Activated gamma-delta T cell treated with anti-CD3 and anti-CD28 coated beads, Interleukin-2, amount 50 U/mL, for 16 hours (primary cell): Measurements from ENCODE around the gene CHP2.
"Not testable (repeated sequence)": the region's sequence is repeated elsewhere in the genome, so short reads cannot be mapped to it uniquely, and the experiment has no call there.

Experiments
- DNase-seq: peaks from one replicate; pipeline ENCODE4 v3.0.0-alpha.2; 2020; ENCODE audit warnings: low read depth

The CHP2 gene

DNA sequence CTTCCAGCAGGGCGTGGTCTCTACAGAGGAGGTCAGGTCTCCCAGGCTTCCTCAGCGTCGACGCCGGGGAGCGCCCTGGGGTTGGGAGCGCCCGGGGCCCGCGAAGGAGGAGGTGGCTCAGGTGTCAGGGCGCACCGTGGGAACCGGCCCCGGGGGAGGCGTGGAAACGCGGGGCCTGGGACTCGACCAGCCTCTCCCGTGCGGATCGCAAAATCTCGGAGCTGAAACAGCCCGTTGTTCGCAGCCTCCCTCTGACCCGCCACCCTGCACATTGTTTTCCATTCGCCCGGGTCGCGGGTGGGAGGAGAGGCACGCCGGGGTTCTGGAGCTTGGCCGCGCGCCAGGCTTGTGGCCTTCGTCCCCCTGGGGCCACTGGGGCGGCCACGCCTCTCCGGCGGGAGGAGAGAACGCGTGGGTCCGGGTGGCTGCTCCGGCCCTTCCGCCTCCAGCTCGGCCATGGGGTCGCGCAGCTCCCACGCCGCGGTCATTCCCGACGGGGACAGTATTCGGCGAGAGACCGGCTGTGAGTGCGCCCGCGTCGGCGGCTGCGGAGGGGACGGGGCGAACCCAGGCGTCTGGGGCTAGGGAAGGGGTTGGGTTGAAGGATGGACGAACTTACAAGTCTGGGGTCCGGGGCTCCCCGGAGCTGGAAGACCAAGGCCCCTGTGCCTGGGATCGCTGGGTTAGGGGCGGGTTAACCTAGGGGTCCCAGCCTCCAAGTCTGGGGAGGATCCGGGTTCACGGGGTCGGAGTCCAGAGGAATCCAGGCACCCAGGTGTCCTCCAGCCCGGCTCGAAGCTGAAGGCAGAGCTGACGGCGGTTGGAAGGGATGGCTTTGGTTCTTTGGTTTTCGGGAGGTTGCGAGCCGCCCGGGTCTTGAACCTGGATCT lies at the start of gene CHP2:
Gene CHP2 (plus strand): TSS at position 433 of the 890 bp plus-strand sequence. CDS start 24 bp downstream, at position 457.
- DNase-seq = no peak

DNA sequence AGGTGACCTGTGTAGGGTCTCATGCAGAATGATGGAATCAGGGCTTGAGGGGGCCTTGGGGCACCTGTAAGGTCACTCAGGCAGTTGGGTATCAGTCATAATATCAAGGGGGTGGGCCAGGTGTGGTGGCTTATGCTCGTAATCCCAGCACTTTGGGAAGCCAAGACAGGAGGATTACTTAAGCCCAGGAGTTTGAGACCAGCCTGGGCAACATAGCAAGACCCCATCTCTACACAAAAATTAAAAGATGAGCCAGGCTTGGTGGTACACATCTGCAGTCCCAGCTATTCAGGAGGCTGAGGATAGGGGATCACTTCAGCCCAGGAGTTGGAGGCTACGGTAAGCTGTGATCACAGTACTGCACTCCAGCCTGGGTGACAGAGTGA lies 49.3 kb upstream of the CHP2 start:
- no peak for DNase-seq

DNA sequence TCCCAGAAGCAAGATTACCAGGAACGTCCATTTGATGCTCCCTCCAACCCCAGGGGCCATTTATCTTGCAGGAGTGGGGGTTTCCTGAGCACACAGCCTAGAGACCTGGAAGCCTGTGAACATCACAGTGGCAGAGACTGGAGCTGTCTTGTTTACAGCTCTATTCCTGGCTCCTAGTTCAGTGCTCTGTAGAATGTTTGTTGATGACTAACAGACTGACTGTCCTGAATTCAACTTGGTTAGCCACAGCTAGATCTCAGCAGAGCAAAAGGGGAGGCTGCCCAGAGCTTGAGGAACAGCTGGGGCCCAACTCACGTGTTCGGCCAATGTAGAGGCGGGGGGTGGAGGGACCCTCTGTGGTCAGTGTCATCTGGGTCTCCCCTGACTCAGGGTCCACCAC lies 48.4 kb upstream of the CHP2 start:
- no peak for DNase-seq

DNA sequence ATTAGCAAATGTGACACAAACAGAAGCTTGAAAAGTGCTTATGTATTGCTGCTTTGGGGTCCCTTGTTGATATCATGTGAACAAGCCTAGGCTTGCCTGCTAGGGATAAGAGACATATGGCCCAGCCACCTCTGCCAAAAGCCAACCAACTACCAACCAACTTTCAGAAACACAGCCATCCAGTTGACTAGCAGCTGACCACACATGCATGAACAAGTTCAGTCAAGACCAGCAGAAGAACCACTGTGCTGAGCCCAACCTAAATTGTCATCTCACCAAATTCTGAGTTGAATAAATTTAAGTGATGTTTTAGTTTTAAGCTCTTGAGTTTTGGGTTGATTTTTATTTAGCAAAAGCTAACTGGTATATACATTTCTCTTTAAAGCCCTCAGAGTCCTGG lies 45.3 kb upstream of the CHP2 start:
- DNase-seq = no peak

DNA sequence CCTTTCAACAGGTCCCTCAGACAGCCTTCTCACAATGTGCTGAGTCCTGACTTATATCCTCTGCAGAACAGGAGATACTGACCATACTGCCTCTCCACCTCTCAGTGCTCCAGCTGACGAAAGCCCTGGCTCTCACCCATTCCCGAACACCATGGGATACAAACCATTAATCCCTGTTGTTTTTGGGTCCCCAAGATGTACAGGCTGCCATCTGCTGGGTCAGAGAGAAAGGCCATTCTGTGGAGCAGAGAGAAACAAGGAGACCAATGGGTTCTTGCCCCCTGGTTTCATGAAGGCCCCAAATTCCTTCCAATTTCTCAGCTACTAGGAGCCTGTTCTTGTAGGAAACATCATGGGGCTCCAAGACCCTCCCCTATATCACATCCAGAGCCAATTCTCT lies 44.8 kb upstream of the CHP2 start:
- no peak for DNase-seq

DNA sequence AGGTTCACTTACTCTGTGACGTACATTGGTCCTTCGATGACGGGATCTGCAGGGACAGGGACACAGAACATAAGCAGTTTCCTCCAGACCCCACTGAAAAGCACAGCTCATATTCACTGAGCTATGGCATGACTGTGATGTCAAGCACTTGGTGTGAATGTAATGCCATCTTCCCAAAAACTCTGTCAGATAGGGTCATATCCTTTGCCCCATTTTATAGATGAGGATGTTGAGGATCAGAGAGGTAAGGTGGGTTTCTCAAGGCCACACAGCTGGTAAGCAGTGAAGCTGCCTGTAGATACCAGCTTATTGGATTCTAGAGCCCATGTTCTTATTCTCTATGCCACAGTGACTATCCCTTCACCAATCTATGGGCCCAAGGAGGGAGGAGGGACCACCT lies 44.3 kb upstream of the CHP2 start:
- DNase-seq = no peak

DNA sequence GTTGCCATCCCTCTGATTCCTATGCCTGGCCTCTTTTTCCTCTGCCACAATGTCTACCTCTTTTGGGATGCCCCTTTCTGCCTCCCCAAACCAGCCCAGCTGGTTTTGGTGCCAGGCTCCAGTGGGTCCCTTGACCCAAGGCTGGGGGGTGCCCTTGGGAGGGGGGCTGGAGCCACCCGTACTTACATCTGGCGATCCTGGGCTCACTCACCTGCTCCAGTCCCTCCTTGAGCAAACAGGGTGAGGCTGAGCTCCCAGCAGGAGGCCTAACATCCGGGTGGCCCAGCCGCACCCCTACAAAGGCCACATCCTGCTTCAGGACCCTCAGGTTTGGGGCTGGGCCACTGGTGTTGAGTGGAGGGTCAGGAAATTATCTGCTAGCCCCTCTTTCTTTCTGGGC lies 43.0 kb upstream of the CHP2 start:
- no peak for DNase-seq

DNA sequence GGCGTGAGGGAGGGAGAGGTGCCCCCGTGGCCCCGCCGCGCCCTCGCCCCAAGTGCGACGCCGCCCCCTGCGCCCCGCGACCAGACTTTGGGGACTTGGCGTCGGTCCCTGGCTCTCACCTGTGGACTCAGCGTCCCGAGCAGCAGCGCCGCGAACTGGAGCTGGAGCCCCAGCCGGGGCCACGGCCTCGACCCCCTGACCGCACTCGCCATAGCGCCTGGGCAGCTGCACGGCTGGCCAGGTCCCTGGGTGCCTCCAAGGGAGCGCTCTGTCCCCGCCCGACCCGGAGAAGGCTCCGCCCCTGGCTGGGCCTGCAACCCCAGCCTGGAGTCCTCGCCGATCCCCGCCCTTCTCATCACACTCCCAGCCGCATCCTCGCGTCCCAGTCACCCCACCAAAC lies 41.9 kb upstream of the CHP2 start, which contains the start of gene ERN2:
Gene ERN2 (minus strand): TSS at position 247 of the 400 bp plus-strand sequence. CDS start 35 bp downstream, at position 212.
- DNase-seq = no peak

DNA sequence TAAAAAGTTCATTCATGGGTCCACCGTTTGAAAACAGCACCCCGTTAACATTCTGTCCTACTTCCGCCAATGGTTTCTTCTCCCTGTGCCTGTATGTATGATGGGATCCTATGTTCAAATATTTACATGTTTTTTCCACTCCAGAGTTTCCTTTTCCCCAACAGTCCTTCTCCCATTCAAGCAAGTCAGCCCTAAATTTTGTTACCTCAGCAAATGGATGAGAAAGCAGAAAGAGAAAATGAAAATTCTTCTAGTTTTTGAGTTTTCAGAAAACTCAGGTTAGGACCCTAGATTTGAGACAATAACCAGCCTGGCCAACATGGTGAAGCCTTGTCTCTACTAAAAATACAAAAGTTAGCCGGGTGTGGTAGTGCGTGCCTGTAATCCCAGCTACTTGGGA lies 38.3 kb upstream of the CHP2 start:
- no peak for DNase-seq

DNA sequence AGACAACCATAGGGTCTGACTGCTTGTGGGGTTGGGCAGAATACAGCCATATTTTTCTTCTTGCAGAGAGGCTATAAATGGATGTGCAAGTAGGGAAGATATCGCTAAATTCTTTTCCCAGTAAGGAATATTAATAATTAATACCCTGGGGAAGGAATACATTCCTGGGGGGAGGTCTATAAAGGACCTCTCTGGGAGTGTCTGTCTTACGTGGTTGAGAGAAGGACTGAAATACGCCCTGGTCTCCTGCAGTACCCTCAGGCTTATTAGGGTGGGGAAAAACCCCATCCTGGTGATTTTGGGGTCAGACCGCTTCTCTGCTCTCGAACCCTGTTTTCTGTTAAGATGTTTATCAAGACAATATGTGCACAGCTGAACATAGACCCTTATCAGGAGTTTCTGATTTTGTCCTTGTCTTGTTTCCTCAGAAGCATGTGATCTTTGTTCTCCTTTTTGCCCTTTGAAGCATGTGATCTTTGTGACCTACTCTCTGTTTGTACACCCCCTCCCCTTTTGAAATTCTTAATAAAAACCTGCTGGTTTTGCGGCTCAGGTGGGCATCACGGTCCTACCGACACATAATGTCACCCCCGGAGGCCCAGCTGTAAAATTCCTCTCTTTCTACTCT lies 32.1 kb upstream of the CHP2 start:
- DNase-seq = not testable (repeated sequence)

DNA sequence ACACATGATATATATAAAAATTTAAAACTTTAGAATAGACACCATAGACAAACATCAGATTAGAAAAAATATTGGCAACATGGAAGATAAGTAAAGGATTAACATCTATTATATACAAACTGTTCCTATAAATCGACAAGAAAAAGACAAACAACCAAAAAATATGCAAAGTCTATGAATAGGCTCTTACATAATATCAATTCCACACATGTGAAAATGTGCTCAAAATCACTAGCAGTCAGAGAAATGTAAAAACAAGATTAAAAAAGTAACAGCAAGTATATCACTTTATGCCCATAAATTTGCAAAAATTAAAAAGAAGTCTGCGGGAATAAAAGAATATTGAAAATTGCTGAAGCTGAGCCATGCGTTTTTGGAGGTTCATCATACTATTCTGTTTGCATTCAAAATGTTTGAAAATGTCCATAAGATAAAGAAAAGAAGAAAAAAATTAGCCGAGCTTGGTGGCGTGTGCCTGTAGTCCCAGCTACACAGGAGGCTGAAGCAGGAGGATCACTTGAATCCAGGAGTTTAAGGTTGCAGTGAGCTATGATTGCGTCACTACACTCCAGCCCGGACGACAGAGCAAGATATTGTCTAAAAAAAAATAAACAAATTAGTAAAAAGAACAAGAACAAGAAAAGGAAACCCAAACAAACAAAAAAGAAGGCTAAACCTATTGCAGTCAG lies 30.6 kb upstream of the CHP2 start:
- no peak for DNase-seq

DNA sequence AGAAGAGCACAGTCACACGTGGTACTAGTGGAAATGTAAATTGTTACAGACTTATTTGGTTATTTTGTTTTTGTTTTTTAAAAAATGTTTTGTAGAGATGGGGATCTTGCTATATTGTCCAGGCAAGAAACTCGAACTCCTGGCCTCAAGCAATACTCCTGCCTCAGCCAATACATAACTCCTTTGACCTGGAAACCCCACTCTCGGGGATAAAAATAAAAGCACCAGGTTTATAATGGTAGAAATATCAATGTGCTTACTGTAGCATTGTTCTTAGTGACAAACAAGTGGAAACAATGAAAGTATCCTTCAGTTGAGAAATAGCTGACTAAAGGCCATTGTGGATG lies 30.1 kb upstream of the CHP2 start:
- no peak for DNase-seq

DNA sequence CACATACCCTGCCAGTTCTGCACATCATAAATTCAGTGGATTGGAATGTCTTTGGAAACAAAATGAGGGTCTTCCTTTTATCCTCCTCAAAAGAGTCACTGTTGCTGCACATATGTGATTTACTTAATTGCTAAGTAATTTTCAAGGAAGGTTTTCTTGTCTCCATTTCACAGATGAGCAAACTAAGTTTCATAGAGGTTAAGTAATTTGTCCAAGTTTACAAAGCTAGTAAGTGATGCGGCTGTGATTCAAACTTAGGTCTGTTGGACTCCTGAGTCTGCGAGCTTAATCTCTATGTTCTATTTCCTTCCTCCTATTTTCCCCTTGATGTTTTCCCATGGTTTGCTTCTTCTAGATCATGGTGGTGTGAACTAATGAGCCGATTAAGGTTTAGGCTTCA lies 28.1 kb upstream of the CHP2 start:
- DNase-seq = no peak

DNA sequence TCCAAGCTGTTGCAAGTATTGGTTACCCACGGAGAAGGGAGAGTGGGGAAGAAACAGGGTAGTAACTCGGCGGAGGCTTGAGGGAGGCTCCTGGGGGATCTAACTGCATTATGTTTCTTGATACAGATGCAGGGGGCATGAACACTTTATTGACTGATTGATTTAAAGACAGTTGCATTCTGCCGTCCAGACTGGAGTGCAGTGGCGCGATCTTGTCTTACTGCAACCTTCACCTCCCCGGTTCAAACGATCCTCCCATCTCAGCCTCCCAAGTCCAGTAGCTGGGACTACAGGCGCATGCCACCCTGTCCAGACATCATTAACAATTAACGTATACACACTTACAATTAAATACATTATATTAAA lies 26.7 kb upstream of the CHP2 start:
- no peak for DNase-seq

DNA sequence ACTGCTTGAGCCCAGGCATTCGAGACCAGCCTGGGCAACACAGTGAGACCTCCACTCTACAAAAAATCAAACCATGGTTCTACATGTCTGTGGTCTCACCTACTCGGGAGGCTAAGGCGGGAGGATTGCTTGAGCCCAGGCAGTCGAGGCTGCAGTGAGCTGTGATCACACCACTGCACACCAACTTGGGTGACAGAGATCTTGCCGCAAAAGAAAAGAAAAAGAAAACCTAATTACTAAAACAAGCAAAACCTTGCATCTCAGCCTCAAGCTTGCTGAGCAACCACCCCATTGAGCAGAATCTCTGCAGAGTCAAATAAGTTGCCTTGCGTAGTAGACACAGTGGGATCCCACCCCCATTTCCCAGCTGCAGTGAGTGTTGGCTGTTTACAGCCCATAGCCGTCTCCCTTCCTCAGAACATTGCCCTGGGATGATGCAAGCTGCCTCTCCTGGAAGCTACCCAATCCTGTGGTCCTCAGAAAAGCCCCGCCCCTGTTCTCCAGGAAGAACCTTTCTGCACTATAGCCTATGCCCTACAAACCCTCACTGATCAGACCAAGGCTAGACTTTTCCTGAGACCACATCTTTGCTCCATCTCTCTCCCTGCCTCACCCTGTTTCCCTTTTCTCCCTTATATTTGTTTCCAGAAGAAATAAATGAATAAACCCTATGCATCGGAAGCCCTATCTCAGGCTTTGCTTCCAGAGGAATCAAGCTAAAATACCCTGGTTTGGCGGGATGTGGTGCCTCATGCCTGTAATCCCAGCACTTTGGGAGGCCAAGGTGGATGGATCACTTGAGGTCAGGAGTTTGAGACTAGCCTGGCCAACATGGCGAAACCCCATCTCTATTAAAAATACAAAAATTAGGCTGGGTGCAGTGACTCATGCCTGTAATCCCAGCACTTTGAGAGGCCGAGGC lies 25.1 kb upstream of the CHP2 start:
- DNase-seq = no peak

DNA sequence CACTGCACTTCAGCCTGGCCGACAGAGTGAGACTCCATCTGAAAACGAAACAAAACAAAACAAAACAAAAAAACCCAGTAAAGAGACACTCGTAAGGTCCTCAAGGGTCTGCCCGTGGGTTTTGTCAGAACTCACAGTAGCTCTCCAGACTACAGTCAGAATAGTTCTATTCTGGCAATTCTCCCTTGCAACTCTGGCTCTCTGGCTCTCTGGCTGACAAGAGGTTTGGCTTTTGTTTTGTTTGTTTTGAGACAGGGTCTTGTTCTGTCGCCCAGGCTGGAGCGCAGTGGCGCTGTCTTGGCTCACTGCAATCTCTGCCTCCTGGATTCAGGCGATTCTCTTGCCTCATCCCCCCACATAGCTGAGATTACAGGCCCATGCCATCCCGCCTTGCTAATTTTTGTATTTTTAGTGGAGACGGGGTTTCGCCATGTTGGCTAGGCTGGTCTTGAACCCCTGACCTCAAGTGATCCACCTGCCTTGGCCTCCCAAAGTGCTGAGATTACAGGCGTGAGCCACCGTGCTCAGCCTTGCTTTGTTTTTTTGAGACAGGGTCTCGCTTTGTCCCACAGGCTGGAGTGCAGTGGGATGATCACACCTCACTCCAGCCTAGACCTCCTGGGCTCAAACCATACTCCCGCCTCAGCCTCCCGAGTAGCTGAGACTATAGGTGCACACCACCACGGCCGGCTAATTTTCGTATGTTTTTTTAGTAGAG lies 20.5 kb upstream of the CHP2 start:
- DNase-seq = no peak

DNA sequence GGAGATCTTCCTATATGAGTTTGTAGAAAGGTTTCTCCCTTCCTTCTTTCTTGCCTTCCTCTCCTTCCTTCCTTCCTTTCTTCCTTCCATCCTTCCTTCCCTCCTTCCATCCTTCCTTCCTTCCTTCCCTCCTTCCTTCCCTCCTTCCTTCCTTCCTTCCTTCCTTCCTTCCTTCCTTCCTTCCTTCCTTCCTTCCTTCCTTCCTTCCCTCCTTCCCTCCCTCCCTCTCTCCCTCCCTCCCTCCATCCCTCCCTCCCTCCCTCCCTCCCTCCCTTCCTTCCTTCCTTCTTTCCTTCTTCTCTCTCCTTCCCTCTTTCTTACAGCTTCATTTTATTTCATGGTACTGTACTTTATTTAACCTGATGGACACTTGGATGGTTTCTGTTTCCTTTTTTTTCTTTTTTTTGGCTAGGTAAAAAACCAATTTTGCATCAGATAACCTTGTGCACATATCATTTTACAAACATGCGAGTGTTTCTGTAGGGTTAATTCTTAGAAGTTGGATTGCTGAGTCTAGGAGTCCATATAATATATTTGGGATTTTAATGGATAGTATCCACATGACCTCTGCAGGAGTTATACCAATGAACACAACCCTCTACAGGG lies 17.3 kb upstream of the CHP2 start:
- DNase-seq = not testable (repeated sequence)

DNA sequence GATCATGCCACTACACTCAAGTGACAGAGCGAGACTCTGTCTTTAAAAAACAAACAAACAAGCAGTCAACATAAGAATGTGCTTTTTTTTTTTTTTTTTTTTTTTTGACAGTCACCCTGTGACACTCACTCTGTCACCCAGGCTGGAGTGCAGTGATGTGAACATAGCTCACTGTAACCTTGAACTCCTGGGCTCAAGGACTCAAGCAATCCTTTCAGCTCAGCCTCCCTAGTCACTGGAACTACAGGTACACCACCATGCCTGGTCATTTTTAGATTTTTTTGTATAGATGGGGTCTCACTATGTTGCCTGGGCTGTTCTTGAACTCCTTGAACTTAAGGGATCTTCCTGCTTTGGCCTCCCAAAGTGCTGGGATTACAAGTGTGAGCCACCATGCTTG lies 15.3 kb upstream of the CHP2 start:
- no peak for DNase-seq

DNA sequence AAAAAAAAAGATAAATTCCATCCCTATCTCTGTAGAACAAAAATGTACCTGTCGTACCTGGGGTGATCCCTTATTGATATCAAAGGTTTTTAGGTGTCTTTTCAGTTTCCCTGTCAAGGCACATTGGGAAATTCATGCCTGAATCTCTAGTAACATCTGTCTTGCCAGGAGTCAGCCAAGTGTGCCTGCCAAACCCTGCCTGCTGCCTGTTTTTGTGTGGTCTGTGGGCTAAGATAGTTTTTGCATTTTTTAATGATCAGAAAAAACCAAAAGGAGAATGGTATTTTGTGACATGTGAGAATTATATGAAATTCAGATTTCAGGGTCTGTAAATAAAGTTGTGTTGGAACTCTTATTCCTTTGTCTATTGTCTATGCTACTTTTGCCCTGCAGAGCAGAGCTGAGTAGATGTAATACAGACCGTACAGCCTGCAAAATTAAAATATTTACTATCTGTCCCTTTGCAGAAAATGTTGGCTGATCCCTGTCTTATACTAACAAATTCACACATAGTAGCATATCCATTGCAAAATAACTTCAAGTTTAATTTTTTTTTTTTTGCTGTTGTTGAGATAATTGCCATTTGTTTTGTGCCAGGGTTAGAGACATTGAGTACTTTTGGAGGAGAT lies 13.0 kb upstream of the CHP2 start:
- DNase-seq = no peak

DNA sequence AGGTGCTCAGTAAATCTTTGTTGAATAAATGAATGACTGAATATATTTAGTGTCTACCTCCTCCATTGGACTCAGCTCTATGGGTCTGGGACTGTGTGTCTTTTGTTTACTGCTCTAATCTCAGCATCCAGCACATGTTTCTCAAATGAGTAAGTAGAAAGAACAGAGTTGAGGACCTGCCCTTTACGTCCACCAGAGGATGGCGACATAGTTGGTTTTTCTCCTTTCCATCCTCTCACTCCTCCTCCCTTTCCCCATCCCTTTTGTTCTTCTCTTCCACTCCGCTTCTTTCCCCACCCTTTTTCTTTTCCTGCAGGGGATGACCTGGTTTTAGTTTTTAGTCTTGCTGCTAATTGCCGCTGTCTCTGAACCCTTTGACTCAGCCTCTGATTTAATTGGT lies 12.1 kb upstream of the CHP2 start:
- no peak for DNase-seq

DNA sequence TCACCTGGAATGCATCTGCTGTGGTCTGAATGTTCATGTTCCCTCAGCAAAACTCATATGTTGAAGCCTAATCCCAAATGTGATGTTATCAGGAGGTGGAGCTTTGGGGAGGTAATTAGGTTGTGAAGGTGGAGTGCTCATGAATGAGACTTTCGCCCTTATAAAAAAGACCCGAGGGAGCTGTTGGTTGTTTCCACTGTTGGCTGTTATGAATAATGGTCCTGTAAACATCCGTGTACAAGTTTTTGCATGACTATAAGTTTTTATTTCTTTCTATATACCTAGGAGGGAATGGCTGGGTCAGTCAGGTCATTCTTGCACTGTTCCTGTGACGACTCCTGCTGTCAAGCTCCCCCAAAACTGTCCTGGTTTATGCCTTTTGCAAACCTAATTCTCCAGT lies 9.6 kb upstream of the CHP2 start:
- DNase-seq = no peak
